ENCODE results near the gene KCMF1.

The KCMF1 gene

GRCh38 chr2:85091838-85092237, 120.9 kb downstream of the KCMF1 start (continued):
- no peak for TF ChIP-seq ZNF48 (tag by site-specific recombination; IDR thresholded peaks at IDR 0.05)

- H3K36me3 ChIP-seq (ENCODE audit: control insufficient read depth in 2 of 2, insufficient read depth in 1 of 2, low read length in 2 of 2), result no peaks in the 10 kb centered on the region
- TF ChIP-seq ZEB2 (tag by site-specific recombination; IDR thresholded peaks at IDR 0.05) (no peak), ZNF426 (tag by site-specific recombination; IDR thresholded peaks at IDR 0.05) (no peak), REPIN1 (tag by site-specific recombination; IDR thresholded peaks at IDR 0.05; ENCODE audit: low read depth) (no peak), AEBP2 (tag by site-specific recombination; IDR thresholded peaks at IDR 0.05; ENCODE audit: borderline replicate concordance) (no peak), ZNF138 (tag by site-specific recombination; IDR thresholded peaks at IDR 0.05; ENCODE audit: borderline replicate concordance) (no peak), ZNF600 (tag by site-specific recombination; IDR thresholded peaks at IDR 0.05) (no peak), ZNF530 (tag by site-specific recombination; IDR thresholded peaks at IDR 0.05; ENCODE audit: low read depth) (no peak), KLF1 (tag by site-specific recombination; IDR thresholded peaks at IDR 0.05) (no peak), ZNF341 (tag by site-specific recombination; IDR thresholded peaks at IDR 0.05; ENCODE audit: low read depth) (no peak), ZNF26 (tag by site-specific recombination; IDR thresholded peaks at IDR 0.05) (no peak), PBX3 (CRISPR knock-in tag; IDR thresholded peaks at IDR 0.05) (no peak)
- ChIA-PET CTCF (interaction anchor here (0.7 kb wide), 1 partner anchor 37 kb away, joined by 4 read pairs; no protein-coding TSS in a partner anchor), POLR2A (no interaction called here)
- no peaks in the 10 kb centered on the region for H3K4me1 ChIP-seq (ENCODE audit: control insufficient read depth, insufficient read depth, low read length)
- H3K9me3 ChIP-seq (ENCODE audit: control insufficient read depth, insufficient read depth, low read depth, low read length), result no peaks in the 10 kb centered on the region
- no peak overlapping the region for H3K27ac ChIP-seq (ENCODE audit: extremely low read depth, low read depth, low read length)
- no peak overlapping the region for H3K4me3 ChIP-seq (ENCODE audit: low read depth, low read length)
These were observed 124.1 kb downstream of the KCMF1 start for GRCh38 chr2:85095094-85095493.

- CTCF ChIA-PET, result no interaction called here
- H3K4me3 ChIP-seq (ENCODE audit: low read depth, low read length), result no peak overlapping the region
- H3K36me3 ChIP-seq (ENCODE audit: control insufficient read depth in 2 of 2, insufficient read depth in 1 of 2, low read length in 2 of 2), result no peaks in the 10 kb centered on the region
- no peak overlapping the region for H3K27ac ChIP-seq (ENCODE audit: extremely low read depth, low read depth, low read length)
- POLR2A ChIA-PET, result no interaction called here
- H3K4me1 ChIP-seq (ENCODE audit: control insufficient read depth, insufficient read depth, low read length), result no peaks in the 10 kb centered on the region
- no peaks in the 10 kb centered on the region for H3K9me3 ChIP-seq (ENCODE audit: control insufficient read depth, insufficient read depth, low read depth, low read length)
- TF ChIP-seq IKZF3 (tag by site-specific recombination; IDR thresholded peaks at IDR 0.05) (no peak), YY2 (tag by site-specific recombination; IDR thresholded peaks at IDR 0.05) (no peak), BCL11B (tag by site-specific recombination; IDR thresholded peaks at IDR 0.05; ENCODE audit: low read depth) (no peak), ZNF433 (tag by site-specific recombination; IDR thresholded peaks at IDR 0.05; ENCODE audit: low read depth) (no peak), OVOL3 (tag by site-specific recombination; IDR thresholded peaks at IDR 0.05) (no peak), ZNF24 (tag by site-specific recombination; IDR thresholded peaks at IDR 0.05) (no peak), ZNF623 (tag by site-specific recombination; IDR thresholded peaks at IDR 0.05) (no peak), ZSCAN5A (tag by site-specific recombination; IDR thresholded peaks at IDR 0.05) (no peak), ZNF692 (tag by site-specific recombination; IDR thresholded peaks at IDR 0.05) (no peak), ZNF544 (tag by site-specific recombination; IDR thresholded peaks at IDR 0.05) (no peak), SP2 (tag by site-specific recombination; IDR thresholded peaks at IDR 0.05) (no peak)
These were observed 125.7 kb downstream of the KCMF1 start for GRCh38 chr2:85096616-85097015.
